ENCODE measurements around the gene THAP7. TPM values are rescaled to one million over a fixed set of nuclear protein-coding genes. Genes with fewer than 3 reads are reported as not detected.

The THAP7 gene
- total and polyA plus RNA-seq, 2 of the 13 experiments (the other 11 are each of a cell fraction or from before 2014, with no cell fraction given), result 13.0 to 25.5 TPM

DNA sequence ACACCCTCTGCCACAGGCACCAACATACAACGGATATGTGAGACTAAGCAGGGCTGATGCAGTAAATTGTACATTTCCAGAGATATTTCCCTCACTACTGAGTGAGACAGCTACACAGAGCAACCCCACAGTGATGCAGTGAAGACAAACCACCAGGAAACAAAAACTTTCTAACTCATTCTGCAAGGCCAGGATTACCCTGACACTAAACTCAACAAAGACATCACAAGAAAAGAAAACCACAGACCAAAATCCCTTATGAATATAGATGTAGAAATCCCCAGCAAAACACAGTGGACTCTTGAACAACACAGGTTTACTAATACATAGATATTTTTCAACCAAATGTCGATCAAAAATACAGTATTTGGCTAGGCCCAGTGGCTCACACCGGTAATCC lies 32.0 kb upstream of the THAP7 start:
- intact Hi-C loops (cut with micrococcal nuclease; ENCODE audit: unreplicated experiment), result no loop called here
- no peak overlapping the region for H3K27ac ChIP-seq (ENCODE audit: extremely low read length, insufficient read depth, low read length)
- H3K36me3 ChIP-seq (replicated peaks in 1 of 2; ENCODE audit: control insufficient read depth in 1 of 2, insufficient read depth in 2 of 2, low read length in 2 of 2), result no peaks in the 10 kb centered on the region
- ATAC-seq, result no peak
- ChIA-PET POLR2A (no interaction called here), CTCF (ENCODE audit: low intra/inter-chr PET ratio, low total read pairs) (no interaction called here)
- H4K20me1 ChIP-seq (ENCODE audit: insufficient read depth, low read length), result no peaks in the 10 kb centered on the region
- no peak for DNase-seq (ENCODE audit: low spot score)
- no peak overlapping the region for H3K9ac ChIP-seq (ENCODE audit: insufficient read depth, low read depth, low read length)
- in situ Hi-C loops (cut with HindIII; ENCODE audit: extremely low pct_ligation_motif_present, low pct_unique_long_range_greater_than_20kb), result no loop called here
- H2AFZ ChIP-seq (ENCODE audit: low read length), result no peak overlapping the region
- FAIRE-seq, result no peak
- H3K4me2 ChIP-seq (ENCODE audit: low read depth, low read length), result no peak overlapping the region
- H3K9me3 ChIP-seq (ENCODE audit: low read length), result no peaks in the 10 kb centered on the region
- TF ChIP-seq CBX5 (CRISPR knock-in tag; IDR thresholded peaks at IDR 0.05; ENCODE audit: borderline replicate concordance), result no peak
- H3K79me2 ChIP-seq (ENCODE audit: insufficient read depth, low read length), result no peaks in the 10 kb centered on the region
- peaks cover 12 to 40% of the 10 kb centered on the region in 2 experiments for H3K27me3 ChIP-seq (ENCODE audit: control insufficient read depth in 1 of 2, insufficient read depth in 2 of 2, low read length in 2 of 2)
- no TSS peak for BruUV-seq (replicated peaks)
- 37% methylated on average over 3 of the region's 3 CpGs for WGBS (ENCODE audit: low lambda C conversion rate)
- no peak overlapping the region for H3K4me3 ChIP-seq (replicated peaks in 1 of 3; ENCODE audit: insufficient read depth in 1 of 3, low read depth in 2 of 3, low read length in 3 of 3)
- no peaks in the 10 kb centered on the region for H3K4me1 ChIP-seq (ENCODE audit: insufficient read depth, low read length)

GRCh38 chr22:21032868-21033688 lies 31.2 kb upstream of the THAP7 start:
- Histone ChIP-seq H3K4me2 (ENCODE audit: low read depth, low read length) (no peak overlapping the region), H3K4me3 (replicated peaks in 1 of 3; ENCODE audit: insufficient read depth in 1 of 3, low read depth in 2 of 3, low read length in 3 of 3) (no peak overlapping the region), H3K9ac (ENCODE audit: insufficient read depth, low read depth, low read length) (no peak overlapping the region), H3K9me3 (ENCODE audit: low read length) (no peaks in the 10 kb centered on the region), H3K27me3 (ENCODE audit: control insufficient read depth in 1 of 2, insufficient read depth in 2 of 2, low read length in 2 of 2) (peaks cover 13 to 47% of the 10 kb centered on the region in 2 experiments), H4K20me1 (ENCODE audit: insufficient read depth, low read length) (no peaks in the 10 kb centered on the region), H3K4me1 (ENCODE audit: insufficient read depth, low read length) (no peaks in the 10 kb centered on the region), H3K36me3 (replicated peaks in 1 of 2; ENCODE audit: control insufficient read depth in 1 of 2, insufficient read depth in 2 of 2, low read length in 2 of 2) (no peaks in the 10 kb centered on the region), H3K27ac (ENCODE audit: extremely low read length, insufficient read depth, low read length) (no peak overlapping the region), H3K79me2 (ENCODE audit: insufficient read depth, low read length) (no peaks in the 10 kb centered on the region), H2AFZ (ENCODE audit: low read length) (no peak overlapping the region)
- 15% methylated on average over 7 of the region's 12 CpGs for WGBS (ENCODE audit: low lambda C conversion rate)
- BruUV-seq (replicated peaks), result no TSS peak
- FAIRE-seq (no peak), ATAC-seq (no peak), DNase-seq (ENCODE audit: low spot score) (no peak)
- ChIA-PET CTCF (ENCODE audit: low intra/inter-chr PET ratio, low total read pairs) (no interaction called here), POLR2A (no interaction called here)
- in situ Hi-C loops (cut with HindIII; ENCODE audit: extremely low pct_ligation_motif_present, low pct_unique_long_range_greater_than_20kb), result no loop called here
- intact Hi-C loops (cut with micrococcal nuclease; ENCODE audit: unreplicated experiment), result no loop called here
- TF ChIP-seq ZNF546 (CRISPR knock-in tag; conservative IDR thresholded peaks at IDR 0.05) (no peak), ZBTB1 (CRISPR knock-in tag; IDR thresholded peaks at IDR 0.05; ENCODE audit: borderline replicate concordance) (no peak), TSC22D2 (CRISPR knock-in tag; IDR thresholded peaks at IDR 0.05; ENCODE audit: borderline replicate concordance) (no peak), MYC (CRISPR knock-in tag; IDR thresholded peaks at IDR 0.05; ENCODE audit: borderline replicate concordance) (no peak), ZNF335 (CRISPR knock-in tag; IDR thresholded peaks at IDR 0.05) (no peak), USF2 (IDR thresholded peaks at IDR 0.05; ENCODE audit: low read depth, low read length) (no peak), USF2 (CRISPR knock-in tag; IDR thresholded peaks at IDR 0.05; ENCODE audit: borderline replicate concordance) (no peak), GATAD2A (CRISPR knock-in tag; IDR thresholded peaks at IDR 0.05) (no peak), PBX2 (CRISPR knock-in tag; IDR thresholded peaks at IDR 0.05) (no peak), ZNF776 (CRISPR knock-in tag; IDR thresholded peaks at IDR 0.05) (no peak)
- TF ChIP-seq, protein P1, sequence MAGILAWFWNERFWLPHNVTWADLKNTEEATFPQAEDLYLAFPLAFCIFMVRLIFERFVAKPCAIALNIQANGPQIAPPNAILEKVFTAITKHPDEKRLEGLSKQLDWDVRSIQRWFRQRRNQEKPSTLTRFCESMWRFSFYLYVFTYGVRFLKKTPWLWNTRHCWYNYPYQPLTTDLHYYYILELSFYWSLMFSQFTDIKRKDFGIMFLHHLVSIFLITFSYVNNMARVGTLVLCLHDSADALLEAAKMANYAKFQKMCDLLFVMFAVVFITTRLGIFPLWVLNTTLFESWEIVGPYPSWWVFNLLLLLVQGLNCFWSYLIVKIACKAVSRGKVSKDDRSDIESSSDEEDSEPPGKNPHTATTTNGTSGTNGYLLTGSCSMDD (CRISPR knock-in tag; IDR thresholded peaks at IDR 0.05), result no peak
